CD14-positive monocyte (primary cell): ENCODE results near the gene SCN4A. TPM values are rescaled to one million over a fixed set of nuclear protein-coding genes. Genes with fewer than 3 reads are reported as not detected.

ENCODE experiments used
- DNase-seq, 3 donors: peaks; one replicate each; pipeline ENCODE4 v3.0.0-alpha.2; 2011 to 2022
- H2AFZ ChIP-seq: 2 replicates; pipeline ENCODE4 v1.6.0; 2012; ENCODE audit warnings: mild to moderate bottlenecking, low read depth, low read length, inconsistent platforms; ENCODE audit not compliant: insufficient read depth, poor library complexity, severe bottlenecking
- H3K27ac ChIP-seq, 2 donors: 1 replicate in 1 of 2; 2 replicates in 1 of 2; pipeline ENCODE4 v1.5.1; 2012 to 2013; ENCODE audit warnings: low read length in 2 of 2, control low read depth in 1 of 2, inconsistent platforms in 1 of 2, low read depth in 1 of 2, mild to moderate bottlenecking in 1 of 2
- H3K27me3 ChIP-seq, 2 donors: one replicate each; pipeline versions ENCODE4 v1.6.0 to v1.6.1; 2011 to 2013; ENCODE audit warnings: low read length in 2 of 2; ENCODE audit not compliant: control insufficient read depth in 2 of 2, insufficient read depth in 2 of 2
- H3K36me3 ChIP-seq, 2 donors: replicated peaks in 1 of 2; 1 replicate in 1 of 2; 2 replicates in 1 of 2; pipeline versions ENCODE4 v1.5.1 to v1.6.1; 2012 to 2013; ENCODE audit warnings: low read length in 2 of 2, control low read depth in 1 of 2, inconsistent platforms in 1 of 2, mild to moderate bottlenecking in 1 of 2; ENCODE audit not compliant: insufficient read depth in 2 of 2, control insufficient read depth in 1 of 2
- H3K4me1 ChIP-seq, 2 donors: 1 replicate in 1 of 2; 2 replicates in 1 of 2; pipeline versions ENCODE4 v1.5.1 to v1.6.1; 2012 to 2013; ENCODE audit warnings: low read length in 2 of 2, control low read depth in 1 of 2, inconsistent platforms in 1 of 2, mild to moderate bottlenecking in 1 of 2, moderate library complexity in 1 of 2; ENCODE audit not compliant: insufficient read depth in 2 of 2, control insufficient read depth in 1 of 2
- H3K4me2 ChIP-seq: replicated peaks from 2 replicates; pipeline ENCODE3; 2012; ENCODE audit warnings: low read length, moderate library complexity, mild to moderate bottlenecking; ENCODE audit not compliant: poor library complexity, severe bottlenecking; ENCODE audit errors: extremely low read depth
- H3K4me3 ChIP-seq, 3 experiments: fragments of 200-600 bp in 1 of 3; sonication (generic) in 1 of 3; replicated peaks in 1 of 3; 1 replicate in 2 of 3; 2 replicates in 1 of 3; pipeline ENCODE4 v1.5.1; 2011 to 2013; ENCODE audit warnings: low read length in 3 of 3, mild to moderate bottlenecking in 3 of 3, control low read depth in 2 of 3, low read depth in 2 of 3, inconsistent platforms in 1 of 3, moderate library complexity in 1 of 3
- H3K79me2 ChIP-seq: 2 replicates; pipeline ENCODE4 v1.6.0; 2012; ENCODE audit warnings: mild to moderate bottlenecking, control low read depth, inconsistent platforms, low read length, moderate library complexity; ENCODE audit not compliant: insufficient read depth
- H3K9ac ChIP-seq: 2 replicates; pipeline ENCODE4 v1.6.0; 2017; ENCODE audit warnings: low read length, mild to moderate bottlenecking; ENCODE audit not compliant: insufficient read depth, poor library complexity, severe bottlenecking
- H3K9me3 ChIP-seq, 2 donors: replicated peaks in 1 of 2; 1 replicate in 1 of 2; 2 replicates in 1 of 2; pipeline versions ENCODE4 v1.5.1 to v1.6.1; 2012 to 2013; ENCODE audit warnings: low read length in 2 of 2, control low read depth in 1 of 2; ENCODE audit not compliant: control insufficient read depth in 1 of 2, insufficient read depth in 1 of 2
- H4K20me1 ChIP-seq: 2 replicates; pipeline ENCODE4 v1.6.0; 2012; ENCODE audit warnings: mild to moderate bottlenecking, low read length, control low read depth, moderate library complexity; ENCODE audit not compliant: insufficient read depth
- H3K27ac Mint-ChIP-seq, 7 donors: one replicate each; pipeline ENCODE4 v1.8.0; 2020; ENCODE audit warnings: mild to moderate bottlenecking in 7 of 7, mixed read lengths in 7 of 7, moderate library complexity in 6 of 7, inconsistent platforms in 2 of 7
- H3K27me3 Mint-ChIP-seq, 3 donors: one replicate each; pipeline ENCODE4 v1.8.0; 2021 to 2022; ENCODE audit warnings: low read depth in 3 of 3, mild to moderate bottlenecking in 3 of 3, mixed read lengths in 3 of 3, moderate library complexity in 3 of 3, inconsistent platforms in 1 of 3
- H3K36me3 Mint-ChIP-seq, 2 donors: one replicate each; pipeline ENCODE4 v1.8.0; 2020; ENCODE audit warnings: mixed read lengths in 2 of 2, inconsistent platforms in 1 of 2, mild to moderate bottlenecking in 1 of 2
- H3K4me1 Mint-ChIP-seq: one replicate; pipeline ENCODE4 v1.8.0; 2020; ENCODE audit warnings: mild to moderate bottlenecking, mixed read lengths
- H3K4me3 Mint-ChIP-seq, 2 donors: one replicate each; pipeline ENCODE4 v1.8.0; 2020; ENCODE audit warnings: mild to moderate bottlenecking in 2 of 2, mixed read lengths in 2 of 2, moderate library complexity in 1 of 2
- H3K9me3 Mint-ChIP-seq, 7 donors: one replicate each; pipeline ENCODE4 v1.8.0; 2020 to 2022; ENCODE audit warnings: mixed read lengths in 7 of 7, mild to moderate bottlenecking in 6 of 7, moderate library complexity in 6 of 7, inconsistent platforms in 2 of 7
- CTCF ChIP-seq: fragments of 200-600 bp; IDR thresholded peaks from one replicate; pipeline ENCODE4 v1.8.0; 2022; ENCODE audit warnings: antibody characterized with exemption, mild to moderate bottlenecking
- WGBS: methylation state at CpG from one replicate; pipeline ENCODE4 v1.1.5; 2013; ENCODE audit warnings: missing lambda C conversion rate; ENCODE audit not compliant: insufficient coverage; 5-methylcytosine and 5-hydroxymethylcytosine counted together
- intact Hi-C, 2 donors: fragments of 100-400 bp; cut with micrococcal nuclease; formaldehyde crosslinking; loops; one replicate each; pipeline versions ENCODE4 v1.15.0 to v1.15.1; 2023
- polyA plus RNA-seq, 3 donors: library from polyadenylated mRNA; depleted of rRNA in 1 of 3; unstranded in 2 of 3; stranded (reverse) in 1 of 3; fragments of 300-500 nt in 2 of 3; fragments of >200 nt in 1 of 3; fragmentation: Illumina TruSeq in 2 of 3; gene quantifications; 1 replicate in 2 of 3; 2 replicates in 1 of 3; pipeline ENCODE4 v1.2.3, GENCODE V29; 2012 to 2021

The SCN4A gene
- polyA plus RNA-seq, 3 donors, result not detected

DNA sequence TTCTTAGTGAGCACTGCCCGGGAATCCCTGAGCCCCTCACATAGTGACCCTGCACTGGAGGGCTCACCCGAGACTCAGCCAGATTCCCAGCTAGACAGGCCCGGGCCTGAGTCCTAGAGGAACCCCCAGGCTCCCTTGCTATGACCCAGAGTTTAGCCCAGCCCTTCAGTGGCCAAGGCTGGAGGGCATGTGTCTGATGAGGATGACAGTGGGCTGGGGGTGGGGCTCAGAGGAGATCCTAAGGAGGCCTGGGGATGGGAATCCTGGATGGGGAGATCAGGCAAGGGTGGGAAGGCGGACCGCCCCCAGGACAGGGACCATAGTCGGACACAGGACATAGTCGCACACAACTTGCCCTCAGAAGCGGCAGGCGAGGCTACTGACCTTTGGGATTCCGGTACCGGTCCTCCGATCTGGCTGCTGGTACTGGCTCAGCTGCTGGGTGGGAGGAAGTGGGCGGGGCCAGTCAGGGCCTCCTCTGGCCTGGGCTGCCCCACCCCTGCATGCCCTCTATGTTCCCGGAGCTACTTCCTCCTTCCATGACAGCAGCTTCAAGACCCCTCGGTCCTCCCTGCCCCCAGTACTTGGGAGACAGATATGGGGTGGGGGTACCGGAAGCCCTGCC lies 41.7 kb downstream of the SCN4A start:
- no peaks in the 10 kb centered on the region for H3K9me3 ChIP-seq
- peaks cover 4 to 5% of the 10 kb centered on the region in 2 donors for H3K36me3 Mint-ChIP-seq
- H3K9me3 Mint-ChIP-seq, result peaks cover 0 to 2% (median 0%) of the 10 kb centered on the region in 7 donors
- H3K27me3 ChIP-seq, result no peaks in the 10 kb centered on the region
- peak overlapping the region; percentile 73 to 90 for H3K4me3 Mint-ChIP-seq
- intact Hi-C loops, result no loop called here
- no peaks in the 10 kb centered on the region for H3K79me2 ChIP-seq
- peak overlapping the region; percentile 62 for H3K4me2 ChIP-seq
- H3K27ac Mint-ChIP-seq, result peak overlapping the region in 5 of 7 donors; percentile 45 to 80 (median 70)
- 52% methylated on average over 9 of the region's 16 CpGs for WGBS
- no peaks in the 10 kb centered on the region for H4K20me1 ChIP-seq
- H3K9ac ChIP-seq, result peak overlapping the region; percentile 10
- peak overlapping the region in 1 of 2 donors; percentile 9 for H3K27ac ChIP-seq
- H3K4me1 ChIP-seq, result peaks cover 30 to 37% of the 10 kb centered on the region in 2 donors
- TF ChIP-seq CTCF, result no peak
- H3K36me3 ChIP-seq, result peaks cover 0 to 8% of the 10 kb centered on the region in 2 donors
- peak overlapping the region; percentile 78 for H2AFZ ChIP-seq
- H3K27me3 Mint-ChIP-seq, result peaks cover 4 to 16% (median 9%) of the 10 kb centered on the region in 3 donors
- peak; percentile 67 to 72 (median 71) for DNase-seq
- H3K4me3 ChIP-seq, result peak overlapping the region; percentile 11 to 62 (median 35)
- H3K4me1 Mint-ChIP-seq, result peaks cover 33% of the 10 kb centered on the region

DNA sequence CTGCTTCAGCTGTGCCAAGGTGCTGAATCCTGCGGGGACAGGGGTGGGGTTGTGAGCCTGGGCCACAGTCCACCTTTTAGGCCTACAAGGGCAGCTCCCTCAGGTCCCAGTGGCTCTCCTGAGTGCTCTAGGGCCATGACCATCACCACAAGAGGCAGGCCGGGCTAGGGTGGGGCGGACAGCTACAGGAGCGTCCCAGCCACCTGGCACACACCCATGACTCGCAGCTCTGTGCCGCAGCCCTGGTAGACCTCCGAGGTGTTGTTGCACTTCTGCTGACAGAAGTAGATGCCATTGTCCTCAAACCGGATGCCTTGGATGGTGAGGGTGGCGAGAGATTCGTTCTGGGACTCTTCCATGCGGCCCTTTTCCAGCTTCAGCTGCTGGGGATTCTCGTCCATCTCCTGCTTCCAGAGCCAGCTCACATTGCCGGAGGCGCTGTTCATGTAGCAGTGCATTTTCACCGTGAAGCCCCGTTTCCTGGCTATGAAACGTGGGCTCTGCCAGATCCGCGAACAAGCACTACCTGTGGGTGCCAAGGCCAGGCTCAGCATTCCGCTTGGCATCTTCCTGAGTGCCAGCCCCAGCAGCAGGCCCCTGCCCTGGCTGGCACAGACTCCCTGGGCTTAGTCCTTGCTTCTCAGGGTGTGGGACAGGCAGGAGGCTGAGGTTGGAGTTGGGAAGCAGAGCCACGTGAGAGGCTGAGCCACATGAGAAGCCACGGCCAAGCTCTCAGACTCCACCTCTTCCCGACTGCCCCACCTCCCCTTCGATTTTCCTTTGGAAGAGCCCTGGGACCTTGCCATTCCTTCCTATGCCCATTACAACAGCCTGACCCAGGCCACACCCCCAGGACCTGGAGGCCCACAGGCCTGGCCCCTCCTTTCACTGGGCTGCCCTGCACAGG lies 42.6 kb downstream of the SCN4A start:
- Mint-ChIP-seq H3K27me3 (peaks cover 4 to 16% (median 6%) of the 10 kb centered on the region in 3 donors), H3K4me3 (peak overlapping the region in 1 of 2 donors; percentile 73), H3K4me1 (peaks cover 33% of the 10 kb centered on the region), H3K27ac (no peak overlapping the region), H3K36me3 (peaks cover 4 to 5% of the 10 kb centered on the region in 2 donors), H3K9me3 (peaks cover 0 to 2% (median 0%) of the 10 kb centered on the region in 7 donors)
- no peak for DNase-seq
- intact Hi-C loops, result loop anchor here in 1 of 2 donors (10.0 kb wide), 1 partner anchor 355 kb away; no protein-coding TSS in a partner anchor
- Histone ChIP-seq H3K9me3 (no peaks in the 10 kb centered on the region), H3K79me2 (no peaks in the 10 kb centered on the region), H2AFZ (no peak overlapping the region), H4K20me1 (no peaks in the 10 kb centered on the region), H3K4me3 (peak overlapping the region in 1 of 3 experiments; percentile 62), H3K9ac (no peak overlapping the region), H3K36me3 (peaks cover 0 to 8% of the 10 kb centered on the region in 2 donors), H3K4me2 (peak overlapping the region; percentile 62), H3K4me1 (peaks cover 30 to 34% of the 10 kb centered on the region in 2 donors), H3K27ac (no peak overlapping the region), H3K27me3 (no peaks in the 10 kb centered on the region)
- WGBS, result 95% methylated on average over 23 of the region's 24 CpGs
- no peak for TF ChIP-seq CTCF
